Hypothalamus (tissue), 51 donors: Measurements from ENCODE around the gene KIF20B.

Source experiments
- DNase-seq, 51 donors: peaks; one replicate each; lab custom pipeline; 2025; lab: John Stamatoyannopoulos, UW

KIF20B gene, protein sequence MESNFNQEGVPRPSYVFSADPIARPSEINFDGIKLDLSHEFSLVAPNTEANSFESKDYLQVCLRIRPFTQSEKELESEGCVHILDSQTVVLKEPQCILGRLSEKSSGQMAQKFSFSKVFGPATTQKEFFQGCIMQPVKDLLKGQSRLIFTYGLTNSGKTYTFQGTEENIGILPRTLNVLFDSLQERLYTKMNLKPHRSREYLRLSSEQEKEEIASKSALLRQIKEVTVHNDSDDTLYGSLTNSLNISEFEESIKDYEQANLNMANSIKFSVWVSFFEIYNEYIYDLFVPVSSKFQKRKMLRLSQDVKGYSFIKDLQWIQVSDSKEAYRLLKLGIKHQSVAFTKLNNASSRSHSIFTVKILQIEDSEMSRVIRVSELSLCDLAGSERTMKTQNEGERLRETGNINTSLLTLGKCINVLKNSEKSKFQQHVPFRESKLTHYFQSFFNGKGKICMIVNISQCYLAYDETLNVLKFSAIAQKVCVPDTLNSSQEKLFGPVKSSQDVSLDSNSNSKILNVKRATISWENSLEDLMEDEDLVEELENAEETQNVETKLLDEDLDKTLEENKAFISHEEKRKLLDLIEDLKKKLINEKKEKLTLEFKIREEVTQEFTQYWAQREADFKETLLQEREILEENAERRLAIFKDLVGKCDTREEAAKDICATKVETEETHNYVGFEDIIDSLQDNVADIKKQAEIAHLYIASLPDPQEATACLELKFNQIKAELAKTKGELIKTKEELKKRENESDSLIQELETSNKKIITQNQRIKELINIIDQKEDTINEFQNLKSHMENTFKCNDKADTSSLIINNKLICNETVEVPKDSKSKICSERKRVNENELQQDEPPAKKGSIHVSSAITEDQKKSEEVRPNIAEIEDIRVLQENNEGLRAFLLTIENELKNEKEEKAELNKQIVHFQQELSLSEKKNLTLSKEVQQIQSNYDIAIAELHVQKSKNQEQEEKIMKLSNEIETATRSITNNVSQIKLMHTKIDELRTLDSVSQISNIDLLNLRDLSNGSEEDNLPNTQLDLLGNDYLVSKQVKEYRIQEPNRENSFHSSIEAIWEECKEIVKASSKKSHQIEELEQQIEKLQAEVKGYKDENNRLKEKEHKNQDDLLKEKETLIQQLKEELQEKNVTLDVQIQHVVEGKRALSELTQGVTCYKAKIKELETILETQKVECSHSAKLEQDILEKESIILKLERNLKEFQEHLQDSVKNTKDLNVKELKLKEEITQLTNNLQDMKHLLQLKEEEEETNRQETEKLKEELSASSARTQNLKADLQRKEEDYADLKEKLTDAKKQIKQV (N-terminal part only)

GRCh38 chr10:89701242-89702120 lies at the start of gene KIF20B:
Gene KIF20B, plus strand, starts transcription at chr10:89701590. Its CDS starts 3,705 bp downstream, at chr10:89705295.
- peak; percentile 55 to 98 (median 93) for DNase-seq

GRCh38 chr10:89651916-89652573 lies 49.3 kb upstream of the KIF20B start:
- no peak for DNase-seq

DNA sequence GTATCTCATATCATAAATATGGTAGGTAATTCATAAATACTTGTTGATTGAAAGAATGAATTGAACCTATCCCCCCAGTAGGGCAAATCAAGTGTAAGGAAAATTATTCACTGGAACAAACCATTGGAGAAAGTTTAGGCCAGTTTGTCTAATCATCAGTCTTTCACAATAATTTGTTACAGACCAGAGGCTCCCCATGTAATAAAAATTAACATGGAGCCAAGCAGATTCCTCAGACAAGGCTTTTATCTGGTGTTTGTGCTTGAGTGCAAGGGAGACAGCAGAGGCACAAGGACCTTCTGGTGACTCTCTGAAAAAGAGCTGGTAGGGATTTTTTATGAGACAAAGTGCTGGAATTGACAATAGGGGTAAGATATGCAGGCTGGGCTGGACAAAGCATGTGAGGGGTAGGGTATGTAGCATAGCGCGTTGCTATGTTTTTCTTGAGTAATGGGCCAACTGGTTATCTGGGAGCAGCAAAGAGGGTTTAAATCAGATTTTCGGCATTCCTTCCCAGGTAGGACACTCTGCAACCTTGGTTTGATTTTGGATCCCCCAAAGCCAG lies 48.5 kb upstream of the KIF20B start:
- no peak for DNase-seq

GRCh38 chr10:89653410-89653869 lies 48.0 kb upstream of the KIF20B start:
- no peak for DNase-seq

DNA sequence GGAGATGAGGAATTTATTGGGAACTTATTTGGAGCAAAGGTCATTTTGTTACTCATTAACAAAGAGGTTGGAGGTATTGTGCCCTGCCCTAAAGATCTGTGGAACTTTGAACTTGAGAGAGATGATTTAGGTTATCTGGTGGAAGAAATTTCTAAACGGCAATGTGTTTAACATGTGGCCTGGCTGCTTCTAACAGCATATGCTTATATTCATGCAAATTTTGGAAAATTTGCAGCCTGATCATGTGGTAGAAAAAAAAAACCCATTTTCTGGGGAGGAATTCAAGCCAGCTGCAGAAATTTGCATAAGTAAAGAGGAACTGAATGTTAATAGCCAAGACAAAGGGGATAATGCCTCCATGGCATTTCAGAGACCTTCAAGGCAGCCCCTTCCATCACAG lies 45.7 kb upstream of the KIF20B start:
- no peak for DNase-seq

GRCh38 chr10:89657302-89657701 lies 44.1 kb upstream of the KIF20B start:
- no peak for DNase-seq

DNA sequence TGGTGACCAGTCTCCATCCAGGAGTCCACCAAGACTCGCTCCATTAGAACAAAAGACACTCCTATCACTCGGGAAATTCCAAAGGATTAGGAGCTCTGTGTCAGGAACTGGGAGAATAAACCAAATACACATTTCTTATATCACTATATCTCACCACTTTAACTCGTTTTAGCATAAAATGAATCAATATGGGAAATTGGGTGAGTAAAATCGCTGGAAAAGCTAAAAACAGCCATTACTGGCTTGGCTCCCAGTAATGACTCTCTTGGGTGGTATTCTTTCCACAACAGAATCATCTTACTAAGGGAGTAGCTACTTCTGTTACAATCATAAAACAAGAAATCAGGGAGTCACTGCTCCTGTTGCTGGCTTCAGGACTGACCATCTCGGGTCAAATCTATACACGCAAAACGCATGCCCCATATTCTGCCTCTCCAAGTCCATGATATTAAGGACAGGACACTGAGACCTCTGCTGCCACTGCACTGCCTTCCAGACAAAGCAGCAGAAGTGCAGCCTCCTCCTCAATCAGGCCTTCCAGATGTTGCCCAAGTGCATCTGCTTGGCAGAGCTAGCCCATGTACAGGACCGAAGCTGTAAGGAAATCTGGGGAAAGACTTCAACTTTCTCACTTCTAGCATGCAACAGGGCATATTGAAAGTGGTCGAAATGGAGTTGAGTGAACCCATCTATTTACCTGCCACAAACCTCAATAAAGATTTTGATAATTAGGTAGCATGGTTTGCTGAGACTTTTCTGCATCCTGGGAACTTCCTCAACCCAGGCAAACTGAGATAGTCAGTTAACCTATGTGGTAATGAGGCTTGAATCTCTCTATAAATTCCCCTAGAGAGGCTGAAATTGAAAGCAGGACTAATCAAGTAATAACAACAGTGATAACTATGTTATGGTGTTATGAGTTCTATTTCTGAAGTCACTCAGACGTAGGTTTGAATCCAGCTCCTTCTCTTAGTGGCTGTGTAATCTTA lies 42.0 kb upstream of the KIF20B start:
- DNase-seq = peak in 1 of 51 donors; percentile 1

GRCh38 chr10:89662596-89662995 lies 38.8 kb upstream of the KIF20B start:
- no peak for DNase-seq

DNA sequence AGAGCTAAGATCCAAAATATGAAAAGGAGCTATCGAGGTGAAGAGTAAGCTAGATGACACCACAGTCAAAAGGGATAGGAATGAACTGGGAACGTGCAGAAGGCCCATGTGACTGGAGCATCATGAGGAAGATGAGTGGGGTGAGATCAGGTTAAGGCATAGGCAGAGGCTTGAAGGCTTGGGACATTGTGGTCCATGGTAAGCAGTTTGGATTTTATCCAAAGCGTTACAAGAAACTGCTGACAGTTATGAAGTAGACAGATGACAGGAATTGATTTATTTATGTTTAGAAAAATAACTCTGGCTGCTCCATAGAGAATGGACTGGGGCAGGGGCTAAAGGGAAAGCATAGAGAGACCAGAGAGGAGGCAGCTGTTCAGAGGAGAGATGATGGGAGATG lies 38.2 kb upstream of the KIF20B start:
- DNase-seq = no peak

DNA sequence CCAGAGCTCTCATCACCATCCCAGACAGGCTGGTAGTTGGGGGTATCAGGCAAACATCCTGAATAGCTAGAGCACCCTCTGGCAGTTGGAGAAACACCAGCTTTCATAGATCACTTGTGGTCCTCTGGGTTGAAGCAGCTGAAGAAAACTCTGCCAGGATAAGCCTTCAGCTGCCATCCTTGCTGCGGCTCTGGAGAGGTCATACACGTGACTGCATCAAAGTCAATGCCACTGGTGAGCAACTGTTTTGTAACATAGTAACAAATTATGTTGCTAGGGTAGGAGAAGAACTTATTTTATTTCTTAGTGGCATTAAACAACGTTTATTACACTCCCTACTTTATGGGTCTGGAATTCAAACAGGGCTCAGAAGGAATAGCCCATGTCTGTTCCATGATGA lies 37.2 kb upstream of the KIF20B start:
- no peak for DNase-seq

DNA sequence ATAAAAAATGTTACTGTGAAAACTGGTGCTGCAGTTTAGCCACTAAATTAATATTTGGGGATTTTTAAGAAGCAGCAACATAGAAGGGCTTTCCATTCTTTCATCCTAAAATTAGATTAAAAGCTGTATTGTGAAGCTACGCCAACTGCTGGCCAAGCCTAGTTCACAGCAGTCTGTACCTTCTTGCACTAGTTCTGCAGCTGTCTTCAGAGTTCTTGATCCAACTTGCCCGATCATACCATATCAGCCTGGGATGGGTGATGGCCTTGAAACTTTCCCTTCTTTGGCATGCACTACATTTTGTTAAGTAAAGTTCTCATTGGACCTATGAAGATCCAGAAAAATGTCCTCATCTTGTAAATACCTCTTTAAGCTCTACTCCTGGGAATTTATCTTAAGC lies 36.1 kb upstream of the KIF20B start:
- no peak for DNase-seq

DNA sequence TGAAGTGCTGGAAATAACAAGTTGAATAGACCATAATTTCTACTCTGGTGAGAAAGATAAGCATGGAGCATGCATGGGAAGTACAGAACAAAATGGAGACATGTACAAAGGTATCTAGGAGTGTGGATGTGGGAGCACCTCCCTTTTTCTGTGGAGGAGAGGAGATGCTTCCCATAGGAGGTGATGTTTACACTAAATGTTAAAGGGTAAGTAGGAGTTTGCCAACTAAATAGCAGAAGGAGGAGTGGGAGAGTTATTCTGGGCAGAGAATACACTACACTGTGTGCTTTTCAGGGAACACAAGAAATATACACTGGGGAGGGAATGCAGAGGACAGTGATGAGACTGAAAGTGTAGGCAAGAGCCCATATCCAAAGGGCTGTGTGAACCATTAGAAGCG lies 35.3 kb upstream of the KIF20B start:
- DNase-seq = no peak

DNA sequence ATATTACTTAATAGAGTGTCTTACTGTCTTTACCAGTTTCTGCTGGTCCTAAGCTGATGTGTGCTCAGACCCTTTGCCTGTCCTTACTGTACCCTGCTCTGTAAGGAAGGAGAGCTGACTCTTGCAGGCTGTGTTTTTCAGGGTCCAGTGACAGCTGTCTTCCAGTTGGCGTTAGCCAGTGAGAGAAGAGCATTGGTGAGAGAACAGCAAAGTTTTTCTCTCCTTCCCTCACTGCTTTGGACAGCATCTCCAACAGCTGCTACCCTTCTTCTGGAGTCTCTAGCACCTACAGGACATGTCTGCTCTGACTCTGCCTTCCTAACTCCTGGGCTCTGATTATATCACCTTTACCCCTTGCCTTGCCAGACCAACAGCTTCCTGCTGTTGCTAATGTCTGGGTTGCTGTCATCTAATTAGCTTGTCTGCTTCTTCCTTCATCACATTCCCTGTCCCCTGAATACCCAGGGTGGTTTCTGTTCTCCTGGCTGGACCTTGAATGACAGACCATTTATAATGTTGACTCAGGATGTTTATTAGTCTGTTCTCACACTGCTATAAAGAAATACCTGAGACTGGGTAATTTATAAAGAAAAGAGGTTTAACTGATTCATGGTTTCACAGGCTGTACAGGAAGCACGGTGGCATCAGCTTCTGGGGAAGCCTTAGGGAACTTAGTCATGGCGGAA lies 32.9 kb upstream of the KIF20B start:
- no peak for DNase-seq

DNA sequence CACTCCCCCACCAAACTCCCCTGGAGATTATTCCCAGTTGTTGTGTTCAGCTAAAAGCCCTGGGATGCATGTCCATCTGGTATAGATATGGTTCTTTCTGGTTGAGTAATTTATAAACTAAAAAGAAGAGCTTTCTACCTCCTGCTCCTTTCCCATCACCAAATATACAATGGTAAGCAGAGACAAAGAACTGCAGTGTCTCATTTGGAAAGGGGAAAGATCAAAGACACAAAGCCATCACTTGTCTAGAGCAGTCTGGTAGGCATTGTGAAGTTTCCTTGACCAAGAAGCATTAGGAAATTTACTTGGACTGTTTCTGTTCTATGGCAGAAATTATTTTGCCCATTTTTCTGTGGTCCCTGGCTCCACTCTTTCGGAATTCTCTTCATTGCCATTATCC lies 31.4 kb upstream of the KIF20B start:
- no peak for DNase-seq

GRCh38 chr10:89670926-89671325 lies 30.5 kb upstream of the KIF20B start:
- no peak for DNase-seq

DNA sequence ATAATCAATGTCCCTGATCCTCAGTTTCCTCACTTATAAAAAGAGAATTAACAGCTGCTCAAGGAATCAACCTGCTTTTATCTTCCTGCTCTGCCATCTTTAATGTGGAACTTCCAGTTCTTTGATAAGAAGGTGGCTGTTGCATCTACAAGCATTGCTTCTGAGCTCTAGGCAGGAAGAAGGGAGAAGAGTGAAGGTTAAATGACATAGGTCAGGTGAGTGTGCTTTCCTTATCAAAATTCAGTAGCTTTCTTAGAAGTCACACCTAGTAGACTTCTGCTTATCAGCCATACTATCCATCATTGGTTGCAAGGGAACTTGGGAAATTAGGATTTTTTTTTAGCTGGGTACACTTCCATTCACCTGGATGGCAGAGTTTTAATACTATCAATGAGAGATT lies 24.0 kb upstream of the KIF20B start:
- no peak for DNase-seq

GRCh38 chr10:89679986-89680385 lies 21.4 kb upstream of the KIF20B start:
- no peak for DNase-seq
